OCI-LY7 (cell line): ENCODE data around the gene ORMDL2. TPM values are rescaled to one million over a fixed set of nuclear protein-coding genes. Genes with fewer than 3 reads are reported as not detected.
"Not testable (repeated sequence)": the region's sequence is repeated elsewhere in the genome, so short reads cannot be mapped to it uniquely, and the experiment has no call there.

Experiments used
- BruUV-seq: library from RNA; stranded (reverse); fragments of 400-500 nt; replicated peaks from 2 replicates; lab custom pipeline; 2021; lab: Mats Ljungman, UMichigan
- CTCF ChIA-PET: fragments of 300-600 bp; sonication (Branson Sonifier 250); formaldehyde crosslinking; loops from one replicate; lab custom pipeline; 2022; ENCODE audit warnings: antibody characterized with exemption; ENCODE audit not compliant: unreplicated experiment; lab: Charles Lee
- POLR2A ChIA-PET: fragments of 300-600 bp; sonication (Branson Sonifier 250); formaldehyde crosslinking; loops from one replicate; lab custom pipeline; 2022; ENCODE audit warnings: antibody characterized with exemption; lab: Charles Lee
- DNase-seq: peaks from one replicate; pipeline ENCODE4 v3.0.0-alpha.2; 2015; ENCODE audit warnings: low spot score
- H2AFZ ChIP-seq: fragments of 200-600 bp; sonication (generic), shearing (Covaris generic); 2 replicates; pipeline ENCODE4 v1.6.1; 2014; ENCODE audit warnings: mild to moderate bottlenecking, antibody characterized with exemption, low read length, moderate library complexity
- H3K27ac ChIP-seq: fragments of 200-600 bp; sonication (generic); 2 replicates; pipeline ENCODE4 v1.5.1; 2014; ENCODE audit warnings: mixed run types, low read depth, mild to moderate bottlenecking, moderate library complexity, low read length, inconsistent platforms; ENCODE audit not compliant: poor library complexity, severe bottlenecking
- H3K36me3 ChIP-seq: fragments of 200-600 bp; sonication (generic); 2 replicates; pipeline ENCODE4 v1.6.1; 2014; ENCODE audit warnings: mild to moderate bottlenecking, antibody characterized with exemption, low read length, moderate library complexity, mixed read lengths; ENCODE audit not compliant: insufficient read depth
- H3K4me1 ChIP-seq: fragments of 200-600 bp; sonication (generic); 2 replicates; pipeline ENCODE4 v1.5.1; 2014; ENCODE audit warnings: mild to moderate bottlenecking, low read length; ENCODE audit not compliant: insufficient read depth, poor library complexity, severe bottlenecking
- H3K4me2 ChIP-seq: fragments of 200-600 bp; sonication (generic); 2 replicates; pipeline ENCODE4 v1.6.1; 2014; ENCODE audit warnings: mild to moderate bottlenecking, low read length
- H3K4me3 ChIP-seq: fragments of 200-600 bp; sonication (generic); 2 replicates; pipeline ENCODE4 v1.5.1; 2014; ENCODE audit warnings: mild to moderate bottlenecking, low read depth, low read length; ENCODE audit not compliant: poor library complexity, severe bottlenecking
- H3K79me2 ChIP-seq: fragments of 200-600 bp; sonication (generic); 2 replicates; pipeline ENCODE4 v1.6.1; 2016; ENCODE audit warnings: low read depth, mild to moderate bottlenecking, low read length, moderate library complexity, mixed read lengths; ENCODE audit not compliant: insufficient read depth
- H3K9me2 ChIP-seq: fragments of 200-600 bp; sonication (generic); 2 replicates; pipeline ENCODE4 v1.6.1; 2016; ENCODE audit warnings: mild to moderate bottlenecking, low read length, mixed read lengths; ENCODE audit not compliant: insufficient read depth
- H3K9me3 ChIP-seq: fragments of 200-600 bp; sonication (generic); 2 replicates; pipeline ENCODE4 v1.6.1; 2014; ENCODE audit warnings: mild to moderate bottlenecking, mixed run types, low read length, mixed read lengths
- H4K20me1 ChIP-seq: fragments of 200-600 bp; sonication (generic); 2 replicates; pipeline ENCODE4 v1.6.1; 2014; ENCODE audit warnings: mild to moderate bottlenecking, antibody characterized with exemption, low read length, moderate library complexity, mixed read lengths; ENCODE audit not compliant: insufficient read depth
- EZH2phosphoT487 ChIP-seq: fragments of 200-600 bp; sonication (generic); IDR thresholded peaks from 2 replicates; pipeline ENCODE4 v1.6.1; 2018; ENCODE audit warnings: low read depth, borderline replicate concordance, mild to moderate bottlenecking, mixed run types, antibody characterized with exemption, low read length, moderate library complexity, mixed read lengths
- intact Hi-C: fragments of 100-400 bp; cut with micrococcal nuclease; formaldehyde crosslinking; loops from one replicate; pipeline ENCODE4 v1.10.0; 2022; ENCODE audit not compliant: unreplicated experiment
- total RNA-seq, 2 experiments: library from RNA; depleted of rRNA in 1 of 2; stranded (reverse); fragments of >200 nt in 1 of 2; shearing (Covaris generic) in 1 of 2; gene quantifications; 2 replicates each; pipeline ENCODE4 v1.2.3, GENCODE V29; 2014 to 2022
- TF ChIP-seq, protein P1 (sequence below): fragments of 200-600 bp; sonication (generic); conservative IDR thresholded peaks from 2 replicates; pipeline ENCODE4 v1.5.1; 2014; ENCODE audit warnings: mild to moderate bottlenecking, antibody characterized with exemption, low read length, moderate library complexity, mixed read lengths

The ORMDL2 gene
- total RNA-seq, 2 experiments from 2014 or later: 20.0 to 27.1 TPM

DNA sequence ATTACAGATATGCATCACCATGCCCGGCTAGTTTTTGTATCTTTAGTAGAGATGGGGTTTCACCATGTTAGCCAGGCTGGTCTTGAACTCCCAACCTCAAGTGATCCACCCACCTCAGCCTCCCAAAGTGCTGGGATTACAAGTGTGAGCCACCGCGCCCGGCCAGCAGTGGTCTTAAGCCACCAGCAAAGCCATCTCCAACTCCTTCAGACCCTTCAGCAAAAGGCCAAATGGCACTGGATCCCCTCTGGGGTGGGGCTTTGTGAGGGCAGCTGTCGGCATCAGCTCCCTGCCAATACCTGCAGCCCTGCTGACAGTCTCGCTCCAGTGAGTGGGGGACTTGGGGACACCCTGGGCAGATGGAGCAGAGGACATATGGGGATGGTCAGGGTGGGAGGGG, 16.6 kb downstream of the ORMDL2 start:
- H2AFZ ChIP-seq, H3K4me3 ChIP-seq, H3K4me1 ChIP-seq, H3K9me3 ChIP-seq, H4K20me1 ChIP-seq, H3K4me2 ChIP-seq, H3K79me2 ChIP-seq, BruUV-seq, DNase-seq, H3K9me2 ChIP-seq, CTCF ChIA-PET, H3K36me3 ChIP-seq, intact Hi-C loops, H3K27ac ChIP-seq: not testable (repeated sequence)
- POLR2A ChIA-PET: interaction anchor here (0.5 kb wide), 1 partner anchor 185 kb away, joined by 3 read pairs; no protein-coding TSS in a partner anchor

DNA sequence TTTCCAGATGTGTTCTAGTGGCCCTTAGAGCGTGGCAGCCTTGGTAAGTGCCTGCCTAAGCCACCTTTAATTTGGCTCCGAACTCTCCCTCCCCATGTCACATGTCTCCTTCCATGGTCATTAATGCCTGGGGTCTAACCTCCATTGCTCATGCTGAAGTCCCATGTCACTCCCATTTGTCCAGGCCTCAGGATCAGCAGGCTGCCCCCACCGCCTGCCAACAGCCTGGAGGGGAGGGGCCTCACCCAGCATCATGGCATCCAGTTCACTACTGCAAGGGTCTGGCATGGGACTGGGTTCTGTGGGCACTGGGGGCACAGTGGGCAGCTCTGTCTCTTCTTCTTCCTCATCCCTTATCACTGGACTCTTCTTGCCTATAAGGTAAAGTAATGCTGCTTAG, 20.5 kb downstream of the ORMDL2 start:
- ChIA-PET CTCF (no interaction called here), POLR2A (interaction anchor here (0.6 to 1.2 kb wide), 2 partner anchors 9 to 13 kb away, joined by 6 to 13 read pairs; no protein-coding TSS in a partner anchor)
- no peaks in the 10 kb centered on the region for H3K9me2 ChIP-seq
- intact Hi-C loops: no loop called here
- H3K27ac ChIP-seq: no peak overlapping the region
- no peak overlapping the region for H3K4me2 ChIP-seq
- no peaks in the 10 kb centered on the region for H3K36me3 ChIP-seq
- no peaks in the 10 kb centered on the region for H4K20me1 ChIP-seq
- H3K4me1 ChIP-seq: no peaks in the 10 kb centered on the region
- no peak overlapping the region for H2AFZ ChIP-seq
- DNase-seq: no peak
- no peaks in the 10 kb centered on the region for H3K9me3 ChIP-seq
- no TSS peak for BruUV-seq
- no peak overlapping the region for H3K4me3 ChIP-seq
- no peaks in the 10 kb centered on the region for H3K79me2 ChIP-seq
- no peak for TF ChIP-seq EZH2phosphoT487
- TF ChIP-seq, protein P1, sequence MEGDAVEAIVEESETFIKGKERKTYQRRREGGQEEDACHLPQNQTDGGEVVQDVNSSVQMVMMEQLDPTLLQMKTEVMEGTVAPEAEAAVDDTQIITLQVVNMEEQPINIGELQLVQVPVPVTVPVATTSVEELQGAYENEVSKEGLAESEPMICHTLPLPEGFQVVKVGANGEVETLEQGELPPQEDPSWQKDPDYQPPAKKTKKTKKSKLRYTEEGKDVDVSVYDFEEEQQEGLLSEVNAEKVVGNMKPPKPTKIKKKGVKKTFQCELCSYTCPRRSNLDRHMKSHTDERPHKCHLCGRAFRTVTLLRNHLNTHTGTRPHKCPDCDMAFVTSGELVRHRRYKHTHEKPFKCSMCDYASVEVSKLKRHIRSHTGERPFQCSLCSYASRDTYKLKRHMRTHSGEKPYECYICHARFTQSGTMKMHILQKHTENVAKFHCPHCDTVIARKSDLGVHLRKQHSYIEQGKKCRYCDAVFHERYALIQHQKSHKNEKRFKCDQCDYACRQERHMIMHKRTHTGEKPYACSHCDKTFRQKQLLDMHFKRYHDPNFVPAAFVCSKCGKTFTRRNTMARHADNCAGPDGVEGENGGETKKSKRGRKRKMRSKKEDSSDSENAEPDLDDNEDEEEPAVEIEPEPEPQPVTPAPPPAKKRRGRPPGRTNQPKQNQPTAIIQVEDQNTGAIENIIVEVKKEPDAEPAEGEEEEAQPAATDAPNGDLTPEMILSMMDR: no peak

GRCh38 chr12:55839345-55840140, 21.7 kb downstream of the ORMDL2 start:
- no peaks in the 10 kb centered on the region for H3K36me3 ChIP-seq
- no peaks in the 10 kb centered on the region for H3K4me1 ChIP-seq
- intact Hi-C loops: no loop called here
- H3K4me3 ChIP-seq: no peak overlapping the region
- TF ChIP-seq, protein P1: no peak
- TF ChIP-seq EZH2phosphoT487: no peak
- H4K20me1 ChIP-seq: no peaks in the 10 kb centered on the region
- no peak overlapping the region for H2AFZ ChIP-seq
- no peaks in the 10 kb centered on the region for H3K9me3 ChIP-seq
- CTCF ChIA-PET: no interaction called here
- no TSS peak for BruUV-seq
- no peaks in the 10 kb centered on the region for H3K9me2 ChIP-seq
- POLR2A ChIA-PET: interaction anchor here (1.2 kb wide), 1 partner anchor 10 kb away, joined by 13 read pairs; no protein-coding TSS in a partner anchor
- no peaks in the 10 kb centered on the region for H3K79me2 ChIP-seq
- DNase-seq: no peak
- H3K27ac ChIP-seq: no peak overlapping the region
- no peak overlapping the region for H3K4me2 ChIP-seq
